8988T (cell line): ENCODE measurements around the gene GPN2.
A peak's percentile ranks its signal among the peaks of the same experiment; 100 is the strongest.
"Not testable (repeated sequence)": the region's sequence is repeated elsewhere in the genome, so short reads cannot be mapped to it uniquely, and the experiment has no call there.

Experiments
- DNase-seq: peaks from one replicate; pipeline ENCODE4 v3.0.0; 2011

GPN2 gene

GRCh38 chr1:26900815-26901511, 10.9 kb upstream of the GPN2 start:
- no peak for DNase-seq

- peak; percentile 56 for DNase-seq
Measured at GRCh38 chr1:26900001-26900814, 10.1 kb upstream of the GPN2 start, which contains the start of gene GPATCH3. Gene GPATCH3 (minus strand): TSS chr1:26900467. CDS start chr1:26900442, 25 bp downstream.

DNA sequence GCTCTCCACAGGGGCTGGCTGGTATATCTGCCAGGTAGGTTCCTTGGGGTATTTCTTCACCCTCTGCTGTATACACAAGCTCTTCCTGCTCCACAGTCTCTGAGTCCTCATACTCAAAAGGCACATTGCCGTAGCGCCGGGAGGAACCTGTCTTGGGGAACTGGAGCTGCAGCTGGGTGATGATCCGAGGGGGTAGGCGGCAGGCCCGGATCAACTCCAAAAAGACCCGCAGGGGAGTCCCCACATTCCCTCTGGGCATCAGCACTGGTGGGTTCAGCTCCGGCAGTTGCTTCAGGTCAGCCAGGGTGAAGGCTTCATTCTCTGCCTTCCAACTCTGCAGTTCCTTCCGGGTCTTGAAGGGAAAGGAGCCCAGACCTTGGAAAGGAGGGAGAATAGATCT, 7.3 kb upstream of the GPN2 start:
- no peak for DNase-seq

GRCh38 chr1:26894263-26894662, 4.2 kb upstream of the GPN2 start:
- no peak for DNase-seq

DNA sequence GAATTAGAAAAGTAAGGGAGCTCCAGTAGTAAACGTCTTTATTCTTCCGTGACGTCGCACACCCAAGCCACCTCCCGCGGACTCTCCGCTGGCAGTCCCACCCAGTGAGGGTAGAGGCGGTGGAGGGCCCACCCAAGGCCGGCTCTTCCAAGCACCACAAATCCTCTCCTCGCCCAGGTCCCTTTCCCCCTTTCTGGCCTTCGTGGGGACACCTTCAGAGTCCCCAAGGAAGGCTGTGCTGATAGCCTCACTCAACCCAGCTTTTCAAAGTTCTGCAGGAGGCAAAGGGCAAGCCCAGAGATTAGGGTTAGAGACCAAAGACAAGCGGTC, 349 bp upstream of the GPN2 start:
- DNase-seq = no peak

DNA sequence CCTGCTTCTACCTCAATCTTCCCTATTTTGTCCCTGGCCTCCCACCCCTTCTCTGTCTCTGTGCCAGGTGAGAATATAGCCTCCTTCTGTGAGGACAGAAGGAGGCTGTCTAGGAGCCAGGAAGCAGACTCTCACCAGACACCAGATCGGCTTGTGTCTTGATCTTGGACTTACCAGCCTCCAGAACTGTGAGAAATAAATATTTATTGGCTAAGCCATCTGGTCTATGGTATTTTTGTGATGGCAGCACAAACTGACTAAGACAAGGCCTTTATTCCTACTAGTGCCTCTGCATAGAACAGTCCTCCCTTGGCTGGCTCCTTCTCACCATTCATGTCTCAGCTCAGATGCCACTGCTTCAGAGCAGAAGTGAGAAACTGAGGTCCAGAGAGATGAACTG, 1.9 kb downstream of the GPN2 start:
- DNase-seq = no peak

GRCh38 chr1:26887125-26887524, 3.0 kb downstream of the GPN2 start:
- DNase-seq = peak; percentile 51

DNA sequence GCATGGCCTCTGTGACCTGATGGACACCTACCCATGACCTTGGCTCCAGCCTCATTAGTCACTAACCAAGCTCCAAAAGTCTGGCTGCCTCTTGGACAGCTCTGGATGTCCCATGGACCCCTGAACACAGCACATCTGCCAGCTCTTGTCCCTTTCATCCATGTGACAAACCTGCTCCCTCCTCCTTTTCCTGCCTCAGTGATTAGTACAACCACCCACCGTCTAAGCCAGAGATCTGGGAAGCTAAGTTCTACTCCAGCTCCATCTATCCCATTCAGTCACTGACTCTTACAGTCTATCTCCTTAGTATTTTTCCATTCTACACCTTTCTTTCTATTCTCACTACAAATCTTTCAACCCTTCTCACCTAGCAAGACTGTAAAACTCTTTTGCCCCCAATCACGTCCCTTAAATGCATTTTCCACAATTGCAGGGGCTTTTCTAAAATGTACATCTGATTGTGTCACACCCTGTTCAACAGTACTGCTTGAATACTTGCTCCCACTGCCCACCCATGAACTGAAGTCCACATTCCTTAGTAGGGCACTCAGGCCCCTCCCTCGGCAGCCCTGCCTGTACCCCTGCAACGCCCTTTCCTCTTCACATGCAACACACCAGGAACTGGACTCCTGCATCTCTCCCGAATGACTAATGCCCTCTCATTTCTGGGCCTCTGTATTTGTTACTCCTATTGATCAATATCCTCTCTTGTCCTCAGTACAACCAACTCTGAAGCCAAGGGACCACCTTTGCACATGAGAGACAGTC, 7.2 kb downstream of the GPN2 start:
- DNase-seq = no peak

DNA sequence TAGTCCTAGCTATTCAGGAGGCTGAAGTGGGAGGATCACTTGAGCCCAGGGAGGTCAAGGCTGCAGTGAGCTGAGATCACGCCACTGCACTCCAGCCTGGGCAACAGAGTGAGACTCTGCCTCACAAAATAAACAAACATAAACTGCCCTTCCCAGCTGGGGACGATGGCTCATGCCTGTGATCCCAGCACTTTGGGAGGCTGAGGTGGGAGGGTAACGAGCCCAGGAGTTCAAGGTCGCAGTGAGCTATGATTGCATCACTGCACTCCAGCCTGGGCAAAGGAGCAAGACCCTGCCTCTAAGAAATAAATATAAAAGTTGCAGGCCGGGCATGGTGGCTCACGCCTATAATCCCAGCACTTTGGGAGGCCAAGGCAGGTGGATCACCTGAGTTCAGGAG, 8.5 kb downstream of the GPN2 start:
- not testable (repeated sequence) for DNase-seq

- no peak for DNase-seq
Measured at GRCh38 chr1:26879793-26880192, 10.3 kb downstream of the GPN2 start.

GRCh38 chr1:26877326-26877725, 12.8 kb downstream of the GPN2 start:
- no peak for DNase-seq

- DNase-seq = no peak
Measured at GRCh38 chr1:26874896-26875295, 15.2 kb downstream of the GPN2 start.

DNA sequence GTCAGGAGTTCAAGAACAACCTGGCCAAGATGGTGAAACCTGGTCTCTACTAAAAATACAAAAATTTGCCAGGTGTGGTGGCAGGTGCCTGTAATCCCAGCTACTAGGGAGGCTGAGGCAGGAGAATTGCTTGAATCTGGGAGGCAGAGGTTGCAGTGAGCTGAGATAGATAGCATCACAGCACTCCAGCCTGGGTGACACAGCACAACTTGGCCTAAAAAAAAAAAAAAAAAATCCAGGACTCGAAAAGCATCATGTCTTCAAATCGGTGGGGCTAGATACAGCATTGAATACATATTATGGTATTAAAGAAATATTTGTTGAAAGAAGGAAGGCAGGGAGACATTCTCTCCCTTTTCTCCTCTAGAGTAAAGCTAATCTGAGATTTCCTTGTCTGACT, 17.0 kb downstream of the GPN2 start:
- DNase-seq = not testable (repeated sequence)

DNA sequence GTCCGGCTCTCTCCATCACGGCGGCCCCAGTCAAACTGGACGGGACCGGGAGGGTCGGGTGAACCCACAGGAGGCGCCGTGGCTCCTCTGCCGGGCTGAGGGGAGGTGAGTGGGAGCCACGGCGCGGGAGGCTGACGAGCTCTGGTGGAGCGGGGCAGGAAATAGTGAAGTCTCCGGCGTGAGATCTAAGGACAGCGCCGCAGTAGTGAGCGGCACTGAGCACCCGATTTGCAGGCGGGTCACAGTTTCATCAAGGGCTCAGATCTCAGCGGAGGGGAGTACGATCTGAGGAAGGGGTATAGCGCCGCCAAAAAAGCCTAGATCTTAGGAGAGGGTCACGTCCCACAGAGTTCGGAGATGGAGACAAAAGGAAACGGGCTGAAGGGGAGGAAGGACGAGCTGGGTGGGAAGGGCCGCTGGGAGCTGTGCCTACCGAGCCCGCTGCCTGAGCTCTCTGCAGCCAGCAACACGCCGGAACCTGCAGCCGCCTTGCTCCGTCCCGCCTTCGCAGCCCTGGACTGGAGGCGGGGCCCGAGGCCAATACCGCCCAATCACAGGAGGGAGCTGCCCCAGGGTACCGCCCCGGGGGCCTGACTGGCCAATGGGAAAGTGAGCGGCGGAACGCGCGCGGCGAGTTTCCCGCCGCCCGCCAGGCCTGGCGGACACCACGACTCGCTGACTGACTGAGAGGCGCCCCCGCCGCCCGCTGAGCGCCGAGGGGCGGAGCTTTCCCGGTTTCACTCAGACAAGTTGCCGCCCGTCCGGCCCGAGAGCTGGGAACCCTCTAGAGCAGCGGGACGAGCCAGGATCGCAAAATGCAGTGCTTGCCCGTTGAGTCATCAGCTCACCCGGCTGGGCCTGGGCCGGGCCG, 25.2 kb downstream of the GPN2 start:
- DNase-seq = peak; percentile 40

DNA sequence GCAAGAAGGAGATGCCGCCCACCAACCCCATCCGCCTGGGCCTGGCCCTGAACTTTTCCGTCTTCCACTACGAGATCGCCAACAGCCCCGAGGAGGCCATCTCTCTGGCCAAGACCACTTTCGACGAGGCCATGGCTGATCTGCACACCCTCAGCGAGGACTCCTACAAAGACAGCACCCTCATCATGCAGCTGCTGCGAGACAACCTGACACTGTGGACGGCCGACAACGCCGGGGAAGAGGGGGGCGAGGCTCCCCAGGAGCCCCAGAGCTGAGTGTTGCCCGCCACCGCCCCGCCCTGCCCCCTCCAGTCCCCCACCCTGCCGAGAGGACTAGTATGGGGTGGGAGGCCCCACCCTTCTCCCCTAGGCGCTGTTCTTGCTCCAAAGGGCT, 26.4 kb downstream of the GPN2 start:
- DNase-seq = no peak

- DNase-seq = peak; percentile 47
Measured at GRCh38 chr1:26862781-26863684, 27.1 kb downstream of the GPN2 start, which contains the start of gene SFN. Gene SFN (plus strand): TSS chr1:26863149. CDS start chr1:26863213, 64 bp downstream.

GRCh38 chr1:26861889-26862378, 28.1 kb downstream of the GPN2 start:
- DNase-seq = no peak

DNA sequence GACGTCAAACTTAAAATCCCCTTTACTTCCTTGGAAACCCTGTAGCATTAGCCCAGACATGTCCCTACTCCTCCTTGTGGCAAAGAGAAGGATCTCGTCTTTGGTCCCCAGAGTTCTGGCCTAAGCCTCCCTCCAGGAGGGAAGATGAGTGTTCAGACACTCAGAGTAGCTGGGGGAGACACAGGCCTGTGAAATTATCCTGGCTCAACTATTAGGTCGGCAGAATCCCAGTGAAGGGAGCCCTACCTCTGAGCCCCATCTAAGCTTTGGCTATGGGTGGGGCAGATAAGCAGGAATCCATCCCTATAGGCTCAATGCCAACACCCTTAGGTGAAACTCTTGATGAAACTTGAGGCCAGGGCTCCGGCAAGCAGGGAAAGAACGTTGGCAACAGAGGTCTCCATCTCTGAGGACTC, 28.8 kb downstream of the GPN2 start:
- peak; percentile 42 for DNase-seq

- DNase-seq = no peak
Measured at GRCh38 chr1:26858891-26859640, 31.0 kb downstream of the GPN2 start.

- no peak for DNase-seq
Measured at GRCh38 chr1:26858160-26858559, 31.9 kb downstream of the GPN2 start.
